BLaER1 treated with 17β-estradiol and CSF1 and Interleukin-3, amounts not matched to agents 10 nM and 100 nM (cell line): ENCODE results near the gene MATN1.

Source experiments
- H3K27ac ChIP-seq, 11 experiments: shearing (Covaris generic); formaldehyde crosslinking; 2 replicates each; pipeline ENCODE4 v1.8.1; 2022
- H3K27me3 ChIP-seq, 11 experiments: shearing (Covaris generic); formaldehyde crosslinking; 2 replicates each; pipeline ENCODE4 v1.8.1; 2022
- H3K36me3 ChIP-seq, 11 experiments: shearing (Covaris generic); formaldehyde crosslinking; 2 replicates each; pipeline ENCODE4 v1.8.1; 2022
- H3K4me1 ChIP-seq, 10 experiments: shearing (Covaris generic); formaldehyde crosslinking; 2 replicates each; pipeline ENCODE4 v1.8.1; 2022
- H3K4me2 ChIP-seq, 11 experiments: shearing (Covaris generic); formaldehyde crosslinking; 2 replicates each; pipeline ENCODE4 v1.8.1; 2022
- H3K4me3 ChIP-seq, 10 experiments: shearing (Covaris generic); formaldehyde crosslinking; 2 replicates each; pipeline ENCODE4 v1.8.1; 2022
- H3K9ac ChIP-seq, 11 experiments: shearing (Covaris generic); formaldehyde crosslinking; 2 replicates each; pipeline ENCODE4 v1.8.1; 2022
- H3K9me3 ChIP-seq, 11 experiments: shearing (Covaris generic); formaldehyde crosslinking; replicated peaks in 1 of 11; 2 replicates each; pipeline ENCODE4 v1.8.1; 2022
- H4K20me1 ChIP-seq, 11 experiments: shearing (Covaris generic); formaldehyde crosslinking; 2 replicates each; pipeline ENCODE4 v1.8.1; 2022
- Cebpa-rat ChIP-seq, 11 experiments: shearing (Covaris generic); IDR thresholded peaks; 2 replicates each; pipeline ENCODE4 v1.8.1; 2022

MATN1 gene

GRCh38 chr1:30758785-30759380 lies 35.5 kb upstream of the MATN1 start:
- Histone ChIP-seq H3K4me2 (peak overlapping the region; percentile 91 to 98 (median 95)), H3K36me3 (peaks cover 12 to 18% (median 15%) of the 10 kb centered on the region in 11 experiments; a peak in 21 of 22 replicates), H3K4me1 (peaks cover 66 to 78% (median 73%) of the 10 kb centered on the region in 10 experiments), H4K20me1 (peaks cover 14 to 49% (median 29%) of the 10 kb centered on the region in 11 experiments; a peak in 21 of 22 replicates), H3K9me3 (no peaks in the 10 kb centered on the region), H3K27ac (peak overlapping the region in 9 of 11 experiments; percentile 97 to 100 (median 99); a peak in 19 of 22 replicates), H3K27me3 (no peaks in the 10 kb centered on the region), H3K9ac (peak overlapping the region in 9 of 11 experiments; percentile 95 to 99 (median 99); a peak in 14 of 22 replicates), H3K4me3 (peak overlapping the region in 6 of 10 experiments; percentile 80 to 96 (median 92); a peak in 8 of 20 replicates)
- no peak for TF ChIP-seq Cebpa-rat (IDR thresholded peaks at IDR 0.05)

GRCh38 chr1:30758121-30758688 lies 34.8 kb upstream of the MATN1 start:
- Histone ChIP-seq H3K36me3 (peaks cover 12 to 25% (median 17%) of the 10 kb centered on the region in 11 experiments; a peak in 21 of 22 replicates), H3K4me2 (peak overlapping the region; percentile 91 to 98 (median 95)), H3K9ac (peak overlapping the region; percentile 95 to 99 (median 99); a peak in 21 of 22 replicates), H3K9me3 (no peaks in the 10 kb centered on the region), H3K4me1 (peaks cover 63 to 77% (median 72%) of the 10 kb centered on the region in 10 experiments), H3K4me3 (peak overlapping the region; percentile 80 to 97 (median 91)), H3K27ac (peak overlapping the region; percentile 97 to 100 (median 99); a peak in 21 of 22 replicates), H3K27me3 (no peaks in the 10 kb centered on the region), H4K20me1 (peaks cover 14 to 49% (median 33%) of the 10 kb centered on the region in 11 experiments; a peak in 21 of 22 replicates)
- no peak for TF ChIP-seq Cebpa-rat (IDR thresholded peaks at IDR 0.05)

GRCh38 chr1:30757352-30758120 lies 34.2 kb upstream of the MATN1 start, which contains the start of gene LAPTM5:
Gene LAPTM5 (minus strand): TSS chr1:30757774. CDS start chr1:30757745, 29 bp downstream.
- Histone ChIP-seq H3K36me3 (peaks cover 18 to 31% (median 23%) of the 10 kb centered on the region in 11 experiments), H3K4me3 (peak within 1 kb of the TSS; percentile 80 to 97 (median 91)), H3K27ac (peak within 1 kb of the TSS; percentile 97 to 100 (median 99)), H3K27me3 (no peaks in the 10 kb centered on the region), H4K20me1 (peaks cover 14 to 52% (median 40%) of the 10 kb centered on the region in 11 experiments; a peak in 21 of 22 replicates), H3K9me3 (no peaks in the 10 kb centered on the region), H3K9ac (peak within 1 kb of the TSS; percentile 95 to 99 (median 99)), H3K4me1 (peaks cover 63 to 77% (median 72%) of the 10 kb centered on the region in 10 experiments), H3K4me2 (peak within 1 kb of the TSS; percentile 91 to 98 (median 95))
- no peak for TF ChIP-seq Cebpa-rat (IDR thresholded peaks at IDR 0.05)

GRCh38 chr1:30756545-30757351 lies 33.4 kb upstream of the MATN1 start:
- peaks cover 63 to 77% (median 72%) of the 10 kb centered on the region in 10 experiments for H3K4me1 ChIP-seq

GRCh38 chr1:30756206-30756544 lies 32.8 kb upstream of the MATN1 start:
- H3K9me3 ChIP-seq = no peaks in the 10 kb centered on the region
- peak overlapping the region; percentile 80 to 97 (median 91) for H3K4me3 ChIP-seq
- peaks cover 25 to 54% (median 53%) of the 10 kb centered on the region in 11 experiments; a peak in 21 of 22 replicates for H4K20me1 ChIP-seq
- no peak for TF ChIP-seq Cebpa-rat (IDR thresholded peaks at IDR 0.05)
- H3K4me2 ChIP-seq = peak overlapping the region; percentile 91 to 98 (median 95)
- H3K4me1 ChIP-seq = peaks cover 63 to 77% (median 72%) of the 10 kb centered on the region in 10 experiments
- peak overlapping the region; percentile 97 to 100 (median 99) for H3K27ac ChIP-seq
- peak overlapping the region; percentile 95 to 99 (median 99) for H3K9ac ChIP-seq
- no peaks in the 10 kb centered on the region for H3K27me3 ChIP-seq
- peaks cover 32 to 45% (median 37%) of the 10 kb centered on the region in 11 experiments for H3K36me3 ChIP-seq

More at GRCh38 chr1:30756545-30757351, 33.4 kb upstream of the MATN1 start:
- Histone ChIP-seq H3K4me2 (peak overlapping the region; percentile 91 to 98 (median 95)), H4K20me1 (peaks cover 21 to 53% (median 47%) of the 10 kb centered on the region in 11 experiments; a peak in 21 of 22 replicates), H3K4me3 (peak overlapping the region; percentile 80 to 97 (median 91)), H3K9me3 (no peaks in the 10 kb centered on the region), H3K27ac (peak overlapping the region; percentile 97 to 100 (median 99)), H3K36me3 (peaks cover 26 to 39% (median 31%) of the 10 kb centered on the region in 11 experiments), H3K9ac (peak overlapping the region; percentile 95 to 99 (median 99)), H3K27me3 (no peaks in the 10 kb centered on the region)
- peak; percentile 70 to 97 (median 90); a peak in 21 of 22 replicates for TF ChIP-seq Cebpa-rat (IDR thresholded peaks at IDR 0.05)

- Histone ChIP-seq H3K27me3 (no peaks in the 10 kb centered on the region), H3K9ac (peak overlapping the region; percentile 95 to 99 (median 99)), H3K4me1 (peaks cover 63 to 77% (median 72%) of the 10 kb centered on the region in 10 experiments), H3K4me3 (peak overlapping the region; percentile 80 to 97 (median 91)), H4K20me1 (peaks cover 26 to 58% (median 57%) of the 10 kb centered on the region in 11 experiments; a peak in 21 of 22 replicates), H3K27ac (peak overlapping the region; percentile 97 to 100 (median 99)), H3K9me3 (no peaks in the 10 kb centered on the region), H3K36me3 (peaks cover 33 to 49% (median 39%) of the 10 kb centered on the region in 11 experiments), H3K4me2 (peak overlapping the region; percentile 91 to 98 (median 95))
- TF ChIP-seq Cebpa-rat (IDR thresholded peaks at IDR 0.05) = no peak
Observed at GRCh38 chr1:30755746-30756145, 32.4 kb upstream of the MATN1 start.

- TF ChIP-seq Cebpa-rat (IDR thresholded peaks at IDR 0.05) = no peak
- H3K4me3 ChIP-seq = peak overlapping the region; percentile 80 to 97 (median 91)
- H3K27ac ChIP-seq = peak overlapping the region; percentile 97 to 100 (median 99)
- no peaks in the 10 kb centered on the region for H3K27me3 ChIP-seq
- peak overlapping the region; percentile 95 to 99 (median 99) for H3K9ac ChIP-seq
- H4K20me1 ChIP-seq = peaks cover 30 to 62% (median 61%) of the 10 kb centered on the region in 11 experiments
- peak overlapping the region; percentile 91 to 98 (median 95) for H3K4me2 ChIP-seq
- peaks cover 33 to 53% (median 43%) of the 10 kb centered on the region in 11 experiments for H3K36me3 ChIP-seq
- peaks cover 63 to 77% (median 72%) of the 10 kb centered on the region in 10 experiments for H3K4me1 ChIP-seq
- H3K9me3 ChIP-seq = no peaks in the 10 kb centered on the region
Observed at GRCh38 chr1:30755334-30755733, 31.9 kb upstream of the MATN1 start.
